Skeletal muscle tissue (tissue), 4 donors: ENCODE data around the gene OR4D5. TPM values are rescaled to one million over a fixed set of nuclear protein-coding genes. Genes with fewer than 3 reads are reported as not detected.

ENCODE experiments used
- H3K27ac ChIP-seq: one replicate; pipeline ENCODE4 v1.7.0; 2013; ENCODE audit warnings: mild to moderate bottlenecking, low read depth, low read length, inconsistent platforms
- H3K27me3 ChIP-seq, 3 donors: one replicate each; pipeline ENCODE4 v1.7.0; 2013; ENCODE audit warnings: low read length in 3 of 3; ENCODE audit not compliant: control insufficient read depth in 3 of 3, insufficient read depth in 3 of 3
- H3K36me3 ChIP-seq, 3 donors: one replicate each; pipeline ENCODE4 v1.7.0; 2013; ENCODE audit warnings: low read length in 3 of 3; ENCODE audit not compliant: control insufficient read depth in 3 of 3, insufficient read depth in 3 of 3
- H3K4me1 ChIP-seq, 3 donors: one replicate each; pipeline ENCODE4 v1.7.0; 2013; ENCODE audit warnings: low read length in 3 of 3, mild to moderate bottlenecking in 3 of 3; ENCODE audit not compliant: control insufficient read depth in 3 of 3, insufficient read depth in 3 of 3
- H3K4me3 ChIP-seq, 3 donors: one replicate each; pipeline ENCODE4 v1.7.0; 2013; ENCODE audit warnings: low read length in 3 of 3
- H3K9ac ChIP-seq, 3 donors: one replicate each; pipeline ENCODE4 v1.7.0; 2013; ENCODE audit warnings: low read length in 3 of 3, mild to moderate bottlenecking in 3 of 3, moderate library complexity in 2 of 3, low read depth in 1 of 3
- H3K9me3 ChIP-seq, 3 donors: one replicate each; pipeline ENCODE4 v1.7.0; 2013; ENCODE audit warnings: low read length in 3 of 3; ENCODE audit not compliant: control insufficient read depth in 3 of 3
- total RNA-seq: library from RNA; depleted of rRNA; stranded (reverse); fragments of >200 nt; gene quantifications from one replicate; pipeline ENCODE4 v1.2.3, GENCODE V29; 2014
- donor health status: Osteomylitis.

OR4D5 gene
- 0.52 TPM for total RNA-seq

DNA sequence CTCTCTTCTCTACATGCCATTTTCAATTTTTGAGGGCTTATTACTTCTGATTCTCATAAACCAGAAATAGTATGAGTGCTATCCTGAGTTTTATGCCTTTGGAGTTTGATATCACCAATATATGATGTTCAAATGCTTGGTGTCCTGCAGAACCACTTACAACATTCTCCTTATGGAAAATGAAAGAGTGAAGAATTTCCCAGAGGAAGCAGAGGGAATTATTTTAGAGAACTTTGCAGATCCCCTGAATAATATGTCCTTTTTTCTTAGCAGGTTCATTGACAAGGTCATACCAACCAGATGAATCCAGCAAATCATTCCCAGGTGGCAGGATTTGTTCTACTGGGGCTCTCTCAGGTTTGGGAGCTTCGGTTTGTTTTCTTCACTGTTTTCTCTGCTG is at the start of gene OR4D5:
TSS of gene OR4D5 (plus strand) at position 301 of the 400 bp plus-strand sequence. CDS start at position 301, 0 bp downstream.
- Histone ChIP-seq H3K9me3 (peaks cover 0 to 3% (median 0%) of the 10 kb centered on the region in 3 donors), H3K27ac (no peak within 1 kb of the TSS), H3K4me1 (no peaks in the 10 kb centered on the region), H3K36me3 (no peaks in the 10 kb centered on the region), H3K27me3 (no peaks in the 10 kb centered on the region), H3K4me3 (no peak within 1 kb of the TSS), H3K9ac (no peak within 1 kb of the TSS)

DNA sequence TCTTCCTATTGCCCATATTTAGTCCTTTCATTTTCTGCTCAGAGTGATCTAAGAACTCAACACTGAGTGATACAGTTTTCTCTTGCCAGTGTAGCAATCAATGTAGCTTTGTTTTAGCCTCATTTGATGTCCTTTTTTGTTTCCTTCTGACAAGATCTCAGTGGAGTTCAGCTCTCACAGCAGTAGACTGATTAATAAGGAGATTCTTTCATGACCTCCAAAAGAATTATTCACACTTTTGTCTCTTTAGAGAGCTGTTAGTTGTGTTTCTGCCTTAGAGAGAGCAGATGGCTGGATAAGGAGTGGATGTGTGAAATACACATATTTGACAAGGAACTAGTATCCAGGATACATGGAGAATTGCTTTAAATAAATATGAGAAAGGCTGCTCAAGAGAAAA is 47.4 kb upstream of the OR4D5 start:
- no peak overlapping the region for H3K4me3 ChIP-seq

DNA sequence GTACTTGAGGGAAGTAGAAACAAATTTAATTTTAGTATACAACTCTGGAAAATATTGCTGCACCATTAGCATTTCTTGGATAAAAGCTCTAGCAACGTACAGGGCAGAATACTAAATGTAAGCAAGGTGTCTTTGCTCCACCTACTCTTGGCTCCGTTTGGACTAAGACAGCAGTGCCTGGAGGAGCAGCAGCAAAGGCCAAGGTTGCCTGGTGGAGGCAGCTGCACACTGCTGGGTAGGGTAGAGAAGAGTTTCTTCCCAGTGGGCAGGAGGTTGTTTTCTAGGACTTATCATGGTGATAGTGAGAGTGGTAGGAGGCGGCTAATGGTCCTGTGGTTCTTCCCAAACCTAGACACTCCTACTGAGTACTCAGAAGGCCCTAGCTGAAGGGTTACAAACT is 39.6 kb upstream of the OR4D5 start:
- H3K9me3 ChIP-seq, result no peaks in the 10 kb centered on the region
- H3K9ac ChIP-seq, result no peak overlapping the region
- H3K27ac ChIP-seq, result no peak overlapping the region

More for the DNA sequence above, 47.4 kb upstream of the OR4D5 start:
- Histone ChIP-seq H3K9ac (no peak overlapping the region), H3K9me3 (no peaks in the 10 kb centered on the region), H3K4me1 (no peaks in the 10 kb centered on the region), H3K27ac (no peak overlapping the region), H3K27me3 (no peaks in the 10 kb centered on the region), H3K36me3 (no peaks in the 10 kb centered on the region)

DNA sequence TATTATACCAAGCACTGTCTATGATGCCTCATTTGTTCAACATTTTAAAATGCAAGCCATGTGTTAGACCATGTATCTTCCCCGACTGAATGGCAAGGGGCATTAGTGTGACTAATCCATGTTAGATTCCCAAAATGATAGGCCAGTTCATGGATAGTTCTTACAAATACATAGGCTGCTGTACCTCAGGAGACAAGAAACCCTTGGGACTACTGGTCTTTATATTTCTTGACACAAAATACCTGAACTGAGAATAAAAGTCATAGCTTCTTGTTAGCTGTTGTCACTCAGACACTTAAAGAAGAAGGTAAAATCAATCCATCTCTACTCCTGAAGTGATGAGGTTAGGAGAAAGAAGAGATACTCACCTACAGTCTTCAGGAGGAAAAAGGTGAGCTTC is 37.5 kb upstream of the OR4D5 start, which contains the start of gene OR8D4:
TSS of gene OR8D4 (plus strand) at position 301 of the 400 bp plus-strand sequence. CDS start 4,265 bp downstream, outside the sequence.
- Histone ChIP-seq H3K4me3 (no peak within 1 kb of the TSS), H3K27me3 (no peaks in the 10 kb centered on the region), H3K9ac (no peak within 1 kb of the TSS), H3K27ac (no peak within 1 kb of the TSS), H3K9me3 (no peaks in the 10 kb centered on the region), H3K36me3 (no peaks in the 10 kb centered on the region), H3K4me1 (no peaks in the 10 kb centered on the region)

More for the DNA sequence above, 39.6 kb upstream of the OR4D5 start:
- Histone ChIP-seq H3K27me3 (no peaks in the 10 kb centered on the region), H3K36me3 (no peaks in the 10 kb centered on the region), H3K4me1 (no peaks in the 10 kb centered on the region), H3K4me3 (no peak overlapping the region)

DNA sequence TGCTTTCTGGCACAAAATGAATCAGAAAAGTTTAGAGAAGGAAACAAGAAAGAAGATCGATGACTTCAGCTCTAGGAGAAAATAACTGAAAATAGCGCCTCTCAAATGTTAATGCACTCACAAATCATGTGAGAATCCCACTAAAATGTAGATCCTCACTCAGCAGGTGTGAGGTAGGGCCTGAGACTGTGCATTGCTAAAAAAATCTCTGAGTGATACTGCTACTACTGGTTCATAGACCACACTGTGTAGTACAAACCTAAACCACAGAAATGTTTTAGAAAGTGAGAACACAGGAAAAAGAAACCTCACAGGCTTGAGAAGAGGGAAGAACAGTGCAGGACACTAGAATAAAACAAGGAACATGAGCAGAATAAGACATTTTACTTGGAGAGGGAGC is 35.5 kb upstream of the OR4D5 start:
- H3K27me3 ChIP-seq, result no peaks in the 10 kb centered on the region
- no peaks in the 10 kb centered on the region for H3K36me3 ChIP-seq
- no peak overlapping the region for H3K9ac ChIP-seq
- H3K9me3 ChIP-seq, result no peaks in the 10 kb centered on the region
- H3K4me1 ChIP-seq, result no peaks in the 10 kb centered on the region
- H3K4me3 ChIP-seq, result no peak overlapping the region
- no peak overlapping the region for H3K27ac ChIP-seq

DNA sequence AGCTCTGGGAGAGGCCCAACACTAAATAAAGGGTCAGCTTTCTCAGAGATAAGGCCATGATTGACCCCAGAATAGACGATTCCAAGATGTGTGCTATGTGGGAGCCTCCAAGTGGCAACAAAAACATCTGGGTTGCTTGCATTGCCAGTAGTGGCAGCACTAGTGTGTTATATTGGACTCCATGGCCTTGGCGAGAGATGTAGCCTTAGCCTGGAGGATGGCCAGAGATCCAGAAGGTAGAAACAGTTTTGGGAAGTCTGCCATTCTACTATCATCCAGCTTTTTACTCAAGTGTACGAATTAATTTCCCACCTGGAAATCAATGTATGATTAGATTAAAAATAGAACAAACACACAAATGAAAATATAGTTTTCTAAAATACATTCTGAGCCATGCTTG is 34.5 kb upstream of the OR4D5 start:
- Histone ChIP-seq H3K4me3 (no peak overlapping the region), H3K9me3 (no peaks in the 10 kb centered on the region), H3K4me1 (no peaks in the 10 kb centered on the region), H3K27ac (no peak overlapping the region), H3K9ac (no peak overlapping the region), H3K27me3 (no peaks in the 10 kb centered on the region), H3K36me3 (no peaks in the 10 kb centered on the region)

DNA sequence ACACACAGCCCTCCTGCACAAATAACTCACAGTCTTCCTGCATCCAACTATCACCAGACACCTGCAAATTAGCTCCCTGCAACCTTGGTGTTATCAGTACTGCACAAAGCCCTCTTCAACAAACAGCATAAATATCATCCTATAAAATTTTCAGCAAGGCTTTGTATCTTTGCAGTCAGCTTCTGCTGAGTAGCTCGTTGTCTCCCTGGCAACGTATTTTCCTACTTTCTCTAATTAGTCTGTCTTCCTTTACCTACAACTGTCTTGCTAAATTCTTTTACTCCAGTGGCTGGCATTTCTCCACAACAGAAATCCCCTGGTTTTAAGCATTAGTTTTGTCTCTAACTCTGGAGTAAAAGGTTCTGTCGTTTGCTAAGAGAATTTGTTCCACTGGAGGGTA is 33.6 kb upstream of the OR4D5 start:
- Histone ChIP-seq H3K9me3 (no peaks in the 10 kb centered on the region), H3K27ac (no peak overlapping the region), H3K27me3 (no peaks in the 10 kb centered on the region), H3K4me1 (no peaks in the 10 kb centered on the region), H3K9ac (no peak overlapping the region), H3K36me3 (no peaks in the 10 kb centered on the region), H3K4me3 (no peak overlapping the region)

DNA sequence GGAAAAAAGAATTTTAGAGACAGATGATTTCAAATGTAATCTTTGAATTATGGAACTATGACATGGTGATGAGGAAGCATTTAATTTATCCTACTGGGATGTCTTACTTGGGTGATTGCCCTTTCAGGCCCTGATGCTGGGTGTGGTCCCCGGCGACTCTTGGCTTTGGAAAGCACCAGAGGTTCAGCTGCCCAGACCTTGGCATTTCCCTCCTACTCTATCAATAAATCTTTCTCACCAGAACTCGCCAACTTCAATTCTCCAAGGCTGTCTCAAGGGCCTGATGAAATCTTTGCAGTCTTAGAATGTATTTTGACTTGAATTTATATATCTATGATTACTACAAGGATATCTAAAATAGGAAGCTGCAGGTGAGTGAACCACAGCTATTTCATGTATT is 18.5 kb upstream of the OR4D5 start:
- no peaks in the 10 kb centered on the region for H3K9me3 ChIP-seq
- H3K4me3 ChIP-seq, result no peak overlapping the region
- H3K27ac ChIP-seq, result no peak overlapping the region
- H3K36me3 ChIP-seq, result no peaks in the 10 kb centered on the region
- no peak overlapping the region for H3K9ac ChIP-seq
- H3K27me3 ChIP-seq, result no peaks in the 10 kb centered on the region
- H3K4me1 ChIP-seq, result no peaks in the 10 kb centered on the region

DNA sequence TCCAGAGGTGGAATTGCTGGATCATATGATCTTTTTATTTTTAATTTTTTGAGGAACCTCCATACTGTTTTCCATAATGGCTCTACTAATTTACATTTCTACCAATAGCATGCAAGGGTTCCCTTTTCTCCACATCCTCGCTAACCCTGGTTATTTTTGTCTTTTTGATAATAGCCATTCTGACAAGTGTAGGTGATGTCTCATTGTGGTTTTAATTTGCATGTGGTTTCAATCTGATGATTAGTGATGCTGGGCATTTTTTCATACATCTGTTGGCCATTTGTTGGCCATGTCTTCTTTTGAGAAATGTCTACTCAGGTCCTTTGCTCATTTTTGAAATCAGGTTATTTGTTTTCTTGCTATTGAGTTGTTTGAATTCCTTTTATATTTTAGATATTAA is 15.4 kb upstream of the OR4D5 start:
- Histone ChIP-seq H3K27ac (no peak overlapping the region), H3K4me3 (no peak overlapping the region), H3K4me1 (no peaks in the 10 kb centered on the region), H3K27me3 (no peaks in the 10 kb centered on the region), H3K9me3 (no peaks in the 10 kb centered on the region), H3K36me3 (no peaks in the 10 kb centered on the region), H3K9ac (no peak overlapping the region)

DNA sequence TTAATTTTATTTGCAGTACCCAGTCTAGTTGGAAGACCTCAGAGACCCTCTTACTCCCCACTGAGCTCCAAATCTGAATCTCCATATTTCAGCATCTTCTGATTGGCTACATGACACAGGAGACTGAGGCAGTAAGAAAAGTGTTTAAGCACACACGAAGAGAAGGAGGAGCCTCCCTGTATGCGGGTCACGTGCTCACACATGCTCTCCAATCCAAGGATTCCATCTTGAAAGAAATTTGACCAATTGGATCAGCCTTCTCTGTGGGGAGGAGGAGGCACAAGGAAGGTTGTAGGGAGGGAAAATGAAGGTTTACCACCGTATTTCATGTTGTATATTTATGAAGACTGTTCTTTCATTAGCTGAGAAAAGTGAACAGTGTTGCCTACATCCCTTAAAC is 3.0 kb downstream of the OR4D5 start:
- Histone ChIP-seq H3K9me3 (peaks cover 0 to 3% (median 0%) of the 10 kb centered on the region in 3 donors), H3K27ac (no peak overlapping the region), H3K36me3 (no peaks in the 10 kb centered on the region), H3K4me3 (no peak overlapping the region), H3K9ac (no peak overlapping the region), H3K4me1 (no peaks in the 10 kb centered on the region), H3K27me3 (no peaks in the 10 kb centered on the region)

DNA sequence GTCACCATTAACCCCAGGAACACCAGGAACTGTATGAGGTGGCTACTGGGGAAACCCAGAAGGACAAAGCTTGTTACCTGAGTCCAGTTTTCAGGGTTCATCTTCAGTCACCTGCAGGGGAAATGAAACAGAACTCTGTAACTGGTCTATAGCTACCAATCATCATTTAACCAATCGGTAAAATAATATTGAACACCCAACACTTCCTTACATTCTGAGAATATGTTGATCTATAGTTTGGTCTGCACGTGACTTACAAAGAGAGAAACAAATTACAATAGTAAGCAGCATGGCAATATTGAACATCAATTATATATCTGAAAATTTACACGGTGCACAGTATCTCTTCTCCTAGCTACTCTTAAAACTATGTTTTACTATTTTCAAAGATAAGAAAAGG is 4.3 kb downstream of the OR4D5 start, which contains the start of gene OR6T1:
TSS of gene OR6T1 (minus strand) at position 101 of the 400 bp plus-strand sequence. CDS start at position 101, 0 bp downstream.
- Histone ChIP-seq H3K27ac (no peak within 1 kb of the TSS), H3K27me3 (no peaks in the 10 kb centered on the region), H3K4me3 (no peak within 1 kb of the TSS), H3K4me1 (no peaks in the 10 kb centered on the region), H3K9me3 (peaks cover 0 to 3% (median 0%) of the 10 kb centered on the region in 3 donors), H3K36me3 (no peaks in the 10 kb centered on the region), H3K9ac (no peak within 1 kb of the TSS)
